GM21737 (cell line): ENCODE measurements around the gene STPG4.
"Not testable (repeated sequence)": the region's sequence is repeated elsewhere in the genome, so short reads cannot be mapped to it uniquely, and the experiment has no call there.

Source experiments
- ATAC-seq: cut with Tn5 transposase; IDR thresholded peaks from one replicate; pipeline ENCODE4 v1.9.1; 2021; ENCODE audit warnings: mild to moderate bottlenecking, moderate library complexity; ENCODE audit not compliant: unreplicated experiment

Gene STPG4

DNA sequence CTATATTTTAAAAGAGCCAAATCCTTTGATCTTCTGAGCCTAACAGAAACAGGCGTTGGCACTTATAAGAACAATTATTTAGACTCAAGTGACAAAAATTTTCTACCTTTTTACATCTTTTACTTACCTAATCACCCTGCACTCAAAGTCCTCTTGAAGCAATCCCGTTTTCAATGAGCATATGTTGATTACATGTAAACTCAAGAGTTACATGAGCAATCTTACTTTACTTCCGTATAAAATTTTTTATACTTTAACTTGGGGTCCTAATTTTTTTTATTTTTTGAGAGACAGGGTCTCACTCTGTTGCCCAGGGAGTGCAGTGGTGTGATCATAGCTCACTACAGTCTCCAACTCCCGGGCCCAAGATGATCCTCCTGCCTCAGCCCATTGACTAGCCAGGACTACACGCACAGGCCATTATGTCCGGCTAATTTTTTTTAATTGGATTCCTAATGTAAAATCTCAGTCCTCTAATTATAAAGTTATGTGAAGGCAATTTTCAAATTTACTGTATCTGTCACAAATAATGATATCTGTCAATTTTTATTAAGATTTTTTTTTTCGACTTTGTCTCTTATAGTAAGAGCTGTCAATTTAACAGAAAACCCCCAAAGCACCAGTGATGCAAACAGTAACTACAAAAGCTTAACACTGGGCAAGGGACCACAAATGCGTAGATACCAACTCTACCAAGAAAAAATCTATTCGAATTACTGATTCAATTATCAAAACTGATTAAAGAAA, 19.1 kb upstream of the STPG4 start:
- no peak for ATAC-seq

DNA sequence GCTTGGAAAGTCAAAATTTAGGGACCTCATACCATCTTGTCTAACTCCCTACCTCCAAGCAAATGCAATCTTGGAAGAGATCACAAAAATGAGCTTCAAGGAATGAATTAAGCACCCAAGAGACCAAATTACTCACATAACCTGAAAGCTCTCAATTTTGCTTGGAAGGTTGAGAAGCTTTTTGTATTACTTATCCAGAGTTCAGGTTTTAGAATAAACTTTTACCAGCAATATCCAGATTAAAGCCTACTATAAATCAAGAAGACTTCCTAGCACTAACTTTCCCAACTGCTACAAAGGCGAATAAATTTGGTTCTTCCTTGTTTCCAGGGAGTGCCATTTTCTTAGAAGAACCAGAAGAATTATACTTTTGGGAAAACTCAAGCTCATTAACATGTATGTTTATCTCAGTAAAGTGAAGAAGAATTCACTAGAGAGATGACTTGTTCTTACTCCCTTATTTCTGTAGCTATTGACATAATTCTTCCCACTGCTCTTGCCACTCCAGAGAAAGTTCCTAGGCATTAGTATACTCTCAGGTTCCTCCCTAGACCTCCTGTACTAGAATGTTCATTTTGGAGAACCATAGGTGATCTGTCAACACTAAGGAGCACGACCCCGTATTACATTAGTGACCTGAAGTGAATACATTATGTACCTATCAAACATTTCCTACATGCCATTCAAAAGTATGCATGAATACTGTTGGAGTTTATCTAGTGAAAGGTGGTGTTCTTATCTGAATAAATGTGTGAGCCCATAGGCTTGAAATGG, 18.0 kb upstream of the STPG4 start:
- ATAC-seq = no peak

DNA sequence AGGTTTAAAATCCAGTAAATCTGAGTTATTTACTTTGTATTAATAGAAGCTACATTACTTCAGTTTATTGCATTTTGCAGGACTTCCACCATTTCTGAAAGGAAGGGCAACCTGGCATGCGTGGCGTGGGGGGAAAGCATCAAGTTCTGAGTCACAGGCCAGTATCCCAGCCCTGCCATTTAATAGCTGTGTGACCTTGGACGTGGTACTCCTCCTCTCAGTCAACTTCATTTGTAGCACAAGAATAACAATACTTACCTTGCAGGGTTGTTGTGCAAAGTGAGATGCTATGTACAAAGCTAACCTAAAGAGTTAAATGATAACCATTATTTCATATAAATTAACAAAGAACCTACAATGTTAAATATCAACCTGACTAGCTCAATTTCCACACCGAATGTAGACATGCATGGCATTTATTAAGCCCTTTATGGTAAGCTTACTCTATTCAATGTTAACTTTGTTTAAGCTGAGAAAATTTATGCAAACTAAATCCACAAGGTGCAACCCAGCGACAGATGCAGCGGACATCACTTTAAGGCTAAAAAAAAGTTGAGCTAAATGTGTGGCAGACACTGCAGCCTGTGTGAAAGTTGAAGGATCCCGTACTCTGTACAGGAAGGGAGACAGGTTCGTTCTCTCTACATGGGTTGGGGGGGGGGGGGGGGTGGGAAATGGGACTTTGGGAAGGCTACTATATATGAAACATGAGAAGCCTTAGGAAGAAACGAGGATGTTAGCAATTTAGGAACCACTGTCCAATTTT, 17.2 kb upstream of the STPG4 start:
- no peak for ATAC-seq

DNA sequence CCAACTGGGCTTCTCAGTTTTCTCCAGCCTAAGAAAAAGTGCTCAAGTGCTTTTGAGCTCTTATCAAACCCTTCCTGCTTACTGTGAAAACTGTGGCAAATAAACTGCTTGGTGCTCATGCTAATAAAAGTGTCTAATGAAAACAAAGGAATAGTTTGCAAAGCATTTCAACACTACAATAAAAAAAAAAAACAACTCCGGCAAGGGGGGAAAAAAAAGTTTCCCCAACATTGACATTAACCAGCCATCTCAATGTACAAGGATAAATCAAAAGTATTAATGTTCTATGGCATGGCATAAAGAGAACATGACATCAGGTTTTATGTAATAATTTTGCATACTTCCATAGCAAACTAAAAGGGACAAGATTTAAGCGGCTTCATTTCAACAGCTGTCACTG, 14.7 kb upstream of the STPG4 start:
- no peak for ATAC-seq

DNA sequence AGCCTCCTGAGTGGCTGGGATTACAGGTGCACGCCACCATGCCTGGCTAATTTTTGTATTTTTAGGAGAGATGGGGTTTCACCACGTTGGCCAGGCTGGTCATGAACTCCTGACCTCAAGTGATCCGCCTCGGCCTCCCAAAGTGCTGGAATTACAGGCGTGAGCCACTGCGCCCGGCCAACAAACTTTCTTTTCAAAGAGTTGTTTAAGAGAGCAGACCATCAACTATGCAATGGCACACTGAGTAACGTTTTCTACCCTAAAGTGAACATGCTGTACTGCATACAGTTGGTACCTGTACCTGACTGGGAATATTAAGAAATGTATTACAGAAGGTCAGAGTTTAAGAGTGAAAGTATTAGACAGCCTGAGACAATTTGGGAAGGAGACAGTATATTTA, 13.8 kb upstream of the STPG4 start:
- ATAC-seq = not testable (repeated sequence)

DNA sequence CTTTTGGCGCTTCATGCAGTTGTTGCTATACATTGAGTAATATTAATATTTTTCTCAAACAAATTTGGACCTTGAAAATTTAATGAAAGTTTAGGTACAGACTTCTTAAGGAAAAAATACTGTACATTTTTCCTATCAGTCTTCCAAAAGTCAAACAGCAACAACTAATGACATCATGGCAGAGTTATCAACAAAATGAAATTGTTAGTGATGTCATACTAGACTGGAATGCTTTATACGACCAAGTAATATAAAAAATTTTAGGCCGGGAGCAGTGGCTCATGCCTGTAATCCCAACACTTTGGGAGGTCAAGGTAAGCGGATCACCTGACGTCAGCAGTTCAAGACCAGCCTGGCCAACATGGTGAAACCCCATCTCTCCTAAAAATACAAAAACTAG, 12.0 kb upstream of the STPG4 start:
- ATAC-seq = no peak

DNA sequence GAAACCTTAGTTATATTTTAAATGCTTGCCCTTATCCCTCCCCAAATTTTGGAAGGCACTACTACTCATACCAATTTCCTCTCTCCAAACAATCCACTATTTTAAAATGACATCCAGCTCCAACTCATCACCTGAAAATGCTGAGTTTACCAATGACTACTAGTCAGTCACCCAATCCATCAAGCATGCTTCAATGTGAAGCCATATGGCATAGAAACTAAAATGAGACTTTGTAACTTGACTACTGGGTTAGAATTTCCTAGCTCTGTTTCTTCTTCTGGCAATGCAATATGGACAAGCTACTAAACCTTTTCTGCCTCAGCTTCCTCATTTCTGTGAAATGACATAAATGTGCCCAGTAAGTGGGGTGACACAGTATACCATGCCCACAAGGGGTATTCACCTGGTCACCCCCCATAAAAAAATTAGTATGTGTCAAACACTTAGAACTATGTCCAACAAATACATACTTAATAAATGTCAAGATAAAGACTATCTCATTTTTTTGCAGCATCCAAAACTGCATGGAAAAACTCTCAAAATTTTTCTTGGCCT, 10.0 kb upstream of the STPG4 start:
- ATAC-seq = no peak

DNA sequence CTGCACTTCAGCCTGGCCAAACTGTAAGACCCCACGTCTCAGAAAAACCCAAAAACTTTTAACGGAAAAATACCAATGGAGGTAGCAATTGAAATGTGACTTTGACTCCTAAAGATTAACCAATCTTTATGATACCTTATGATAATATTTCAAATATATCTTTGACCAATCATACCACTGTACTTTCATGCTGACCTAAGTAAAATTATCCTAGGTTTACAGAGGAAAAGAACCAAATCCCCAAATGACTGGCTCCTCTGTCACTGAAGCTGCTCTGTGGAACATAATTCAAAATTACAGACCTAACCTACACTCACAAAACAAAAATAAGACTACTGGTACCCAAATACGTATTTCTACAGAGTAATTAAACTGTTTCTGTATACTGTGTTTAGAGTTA, 7.7 kb upstream of the STPG4 start:
- ATAC-seq = no peak

DNA sequence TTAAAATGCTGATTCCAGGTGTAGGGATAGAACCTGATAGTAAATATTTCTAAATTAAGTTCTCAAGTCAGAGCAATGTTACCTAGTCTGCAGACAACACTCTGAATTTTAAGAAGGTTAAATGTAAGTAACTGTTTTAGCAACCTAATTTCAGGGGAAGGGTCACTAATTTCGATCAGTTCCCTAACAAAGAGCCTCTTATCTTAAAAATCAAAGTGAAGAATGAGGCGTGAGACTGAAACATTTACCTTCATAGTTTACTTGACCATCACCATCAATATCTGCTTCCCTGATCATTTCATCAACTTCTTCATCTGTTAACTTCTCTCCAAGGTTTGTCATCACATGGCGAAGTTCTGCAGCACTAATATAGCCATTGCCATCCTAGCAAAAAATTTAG, 6.4 kb upstream of the STPG4 start:
- ATAC-seq = no peak

DNA sequence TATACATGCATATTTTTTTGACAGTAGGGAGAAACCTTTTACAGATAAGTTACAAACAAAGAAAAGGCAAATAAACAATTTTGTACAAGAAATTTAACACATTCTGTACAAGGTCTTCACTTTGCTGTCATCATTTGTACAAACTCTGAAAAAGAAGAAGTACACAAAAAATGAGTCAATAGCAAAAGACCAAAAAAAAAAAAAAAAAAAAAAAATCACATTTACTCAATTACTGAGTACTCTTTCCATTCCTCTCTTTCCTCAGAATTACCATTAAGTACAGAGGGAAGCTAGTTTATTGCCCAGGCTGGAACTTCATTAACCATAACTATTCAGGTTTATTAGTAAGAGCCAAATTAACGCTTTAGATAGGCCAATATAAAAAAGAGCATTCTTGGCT, 5.6 kb upstream of the STPG4 start:
- no peak for ATAC-seq

DNA sequence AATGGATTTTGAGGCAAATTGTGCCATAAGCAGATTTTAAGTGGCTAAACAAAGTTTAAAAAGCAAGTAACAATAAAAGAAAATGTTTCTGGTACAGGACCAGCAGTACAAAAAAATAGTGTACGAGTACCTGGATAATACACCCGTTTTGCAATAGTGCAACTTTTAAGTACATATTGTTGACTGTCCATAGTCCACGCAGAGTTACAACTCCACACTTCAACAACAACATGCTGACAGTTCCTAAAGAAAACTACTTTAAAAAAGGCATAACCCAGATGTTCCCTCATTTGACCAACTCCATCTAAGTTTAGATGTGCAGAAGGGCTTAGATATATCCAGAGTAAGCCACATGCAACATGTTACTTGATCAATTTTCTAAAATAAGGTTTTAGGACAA, 5.1 kb upstream of the STPG4 start:
- ATAC-seq = no peak

DNA sequence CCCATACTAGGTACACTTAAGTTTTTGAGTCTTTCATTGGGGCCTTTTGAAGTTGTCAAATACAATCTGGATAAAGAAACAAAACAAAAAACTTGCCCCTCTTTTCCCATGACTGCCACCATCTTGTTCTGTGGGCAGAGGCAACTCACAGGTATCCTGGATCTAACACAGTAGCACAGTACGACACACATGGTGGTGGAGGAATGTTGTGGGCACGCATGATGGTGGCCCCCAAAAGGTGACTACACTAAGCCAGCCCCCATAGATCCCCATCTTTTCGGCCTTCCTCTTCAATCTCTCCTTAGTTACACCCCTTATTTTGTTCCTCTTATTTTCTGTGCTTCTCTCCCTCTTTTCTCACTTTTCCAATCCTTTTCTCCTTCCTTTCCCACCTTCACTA, 4.5 kb upstream of the STPG4 start:
- no peak for ATAC-seq

DNA sequence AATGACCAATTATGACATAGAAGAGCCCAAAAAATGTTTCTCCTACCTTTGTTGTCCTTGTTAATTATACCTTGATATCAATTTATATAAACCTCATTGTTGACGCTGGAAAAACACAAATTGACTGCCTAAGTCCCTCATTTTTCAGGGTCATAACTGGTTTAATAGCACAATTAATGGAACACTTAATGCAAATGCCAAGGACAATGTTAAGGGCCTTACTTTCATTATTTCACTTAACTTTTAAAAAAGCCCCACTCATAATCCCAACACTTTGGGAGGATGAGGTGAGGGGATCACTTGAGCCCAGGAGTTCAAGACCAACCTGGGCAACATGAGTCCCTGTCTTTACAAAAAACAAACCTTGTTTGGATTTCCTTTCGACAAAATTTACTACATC, 3.5 kb upstream of the STPG4 start:
- no peak for ATAC-seq

DNA sequence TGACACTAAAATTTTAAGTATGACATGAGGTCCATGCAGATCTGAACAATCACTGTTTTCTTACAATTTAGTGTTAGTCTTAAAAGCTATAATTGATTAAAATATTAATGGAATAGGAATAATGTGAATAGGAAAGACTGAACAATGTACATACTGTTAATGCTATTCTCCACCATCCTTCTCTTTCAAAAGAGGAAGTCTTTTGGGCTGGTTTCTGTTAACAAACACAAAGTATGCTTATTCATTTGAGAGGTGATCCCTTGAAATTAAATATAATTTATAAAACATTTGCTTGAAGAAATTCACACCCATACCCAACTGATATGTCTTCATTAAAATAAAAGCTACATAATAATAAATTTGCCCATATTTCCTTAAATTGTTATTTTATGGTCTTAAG, 2.3 kb downstream of the STPG4 start:
- ATAC-seq = no peak

DNA sequence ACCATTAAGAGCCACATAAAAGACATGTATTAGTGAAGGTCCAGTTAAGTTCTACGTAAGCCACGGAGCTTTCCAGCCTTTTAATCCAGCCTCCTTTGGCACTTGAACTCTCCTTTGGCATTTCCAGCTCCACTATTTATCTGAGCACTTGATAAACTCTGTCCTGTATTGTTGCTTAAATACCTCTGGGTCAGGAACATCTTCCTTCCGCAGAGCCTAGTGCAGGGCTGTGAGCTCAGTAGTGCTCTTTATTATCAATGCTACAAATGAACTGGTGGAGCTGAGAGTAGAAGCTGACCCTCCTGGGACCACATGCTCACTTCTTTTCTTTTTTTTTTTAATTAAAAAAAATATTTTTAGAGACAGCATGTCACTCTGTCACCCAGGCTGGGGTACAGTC, 4.9 kb downstream of the STPG4 start:
- ATAC-seq = no peak

DNA sequence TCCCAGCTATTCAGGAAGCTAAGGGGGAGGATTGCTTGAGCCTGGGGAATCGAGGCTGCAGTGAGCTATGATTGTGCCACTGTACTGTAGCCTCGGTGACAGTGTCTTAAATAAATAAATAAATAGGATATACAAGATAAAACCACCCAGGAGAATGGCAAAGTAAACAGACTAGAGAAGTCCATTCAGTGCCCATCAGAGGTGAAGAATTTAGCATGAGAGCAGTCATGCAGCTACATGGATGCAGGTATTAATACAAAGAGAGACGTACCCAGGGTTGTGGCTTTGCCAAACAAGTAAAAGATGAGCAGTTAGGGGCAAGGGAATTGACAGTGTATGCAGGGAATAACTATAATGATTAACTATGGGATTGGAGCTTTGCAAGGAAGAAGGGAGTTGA, 8.1 kb downstream of the STPG4 start:
- no peak for ATAC-seq

DNA sequence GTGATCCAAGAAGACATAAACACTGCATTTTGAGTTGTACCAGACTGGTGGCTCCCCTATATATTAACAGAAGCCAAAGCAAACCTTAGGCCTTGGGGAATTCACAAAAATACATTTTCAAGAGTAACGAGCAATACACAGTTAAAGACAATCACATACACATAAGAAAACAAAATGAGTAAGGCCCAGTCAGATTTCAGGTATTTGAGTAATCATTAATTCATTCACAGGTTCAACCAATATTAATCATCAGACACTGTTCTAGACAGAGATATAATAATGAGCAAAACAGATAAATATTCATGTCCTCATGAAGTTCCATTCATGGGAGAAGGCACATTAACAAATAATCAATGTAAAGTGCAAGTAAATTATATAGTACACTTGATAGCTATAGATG, 9.6 kb downstream of the STPG4 start:
- no peak for ATAC-seq

DNA sequence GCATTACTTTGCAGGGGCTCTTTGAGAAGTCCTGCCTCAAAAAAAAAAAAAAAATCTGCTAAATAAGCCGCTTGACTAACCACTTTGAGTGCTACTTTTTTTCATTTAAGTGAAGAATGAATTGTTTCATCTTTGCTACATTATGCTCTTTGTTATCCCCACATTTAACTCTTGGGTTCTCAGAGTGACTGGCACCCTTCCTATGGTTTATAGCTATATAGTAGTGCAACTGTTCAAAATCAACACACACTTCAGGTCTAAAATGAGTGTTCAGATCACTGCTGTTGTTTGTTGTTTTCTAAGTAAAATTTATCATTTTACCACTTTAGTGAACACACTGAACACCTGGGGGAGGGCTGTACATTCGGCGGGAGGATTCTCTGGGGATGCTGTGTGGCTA, 13.6 kb downstream of the STPG4 start:
- ATAC-seq = no peak

DNA sequence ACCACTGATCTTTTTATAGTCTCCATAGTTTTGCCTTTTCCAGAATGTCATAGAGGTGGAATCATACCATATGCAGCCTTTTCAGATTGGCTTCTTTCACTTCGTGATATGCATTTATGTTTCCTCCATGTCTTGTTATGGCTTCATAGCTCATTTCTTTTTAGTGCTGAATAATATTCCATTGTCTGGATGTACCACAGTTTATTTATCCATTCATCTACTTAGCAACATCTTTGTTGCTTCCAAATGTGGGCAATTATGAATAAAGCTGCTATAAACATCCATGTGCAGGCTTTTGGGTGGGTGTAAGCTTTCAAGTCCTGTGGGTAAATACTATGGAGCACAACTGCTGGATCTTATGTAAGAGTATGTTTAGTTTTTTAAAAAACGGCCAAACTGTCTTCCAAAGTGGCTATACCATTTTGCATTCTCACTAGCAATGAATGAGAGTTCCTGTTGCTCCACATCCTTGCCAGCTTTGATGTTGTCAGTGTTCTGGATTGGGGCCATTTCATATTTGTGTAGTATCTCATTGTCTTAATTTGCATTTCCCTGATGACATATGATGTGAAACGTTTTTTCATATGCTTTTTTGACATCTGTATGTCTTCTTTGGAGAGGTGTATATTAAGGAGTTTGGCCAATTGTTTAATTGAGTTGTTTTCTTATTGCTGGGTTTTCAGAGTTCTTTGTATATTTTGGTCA, 20.6 kb downstream of the STPG4 start:
- no peak for ATAC-seq

DNA sequence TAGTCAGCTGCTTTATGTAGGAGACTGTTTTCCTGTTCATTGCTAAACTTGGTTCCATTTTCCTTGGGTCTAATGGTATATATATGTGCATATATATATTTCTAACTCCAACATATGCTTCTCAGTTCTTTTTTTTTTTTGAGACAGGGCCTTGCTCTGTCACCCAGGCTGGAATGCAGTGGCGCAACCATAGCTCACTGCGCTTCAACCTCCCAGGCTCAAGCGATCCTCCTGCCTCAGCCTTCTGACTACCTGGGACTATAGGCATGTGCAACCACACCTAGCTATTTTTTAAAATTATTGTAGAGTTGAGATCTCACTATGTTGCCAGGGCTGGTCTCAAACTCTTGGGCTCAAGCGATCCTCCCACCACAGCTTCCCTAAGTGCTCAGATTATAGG, 22.1 kb downstream of the STPG4 start:
- ATAC-seq = no peak

DNA sequence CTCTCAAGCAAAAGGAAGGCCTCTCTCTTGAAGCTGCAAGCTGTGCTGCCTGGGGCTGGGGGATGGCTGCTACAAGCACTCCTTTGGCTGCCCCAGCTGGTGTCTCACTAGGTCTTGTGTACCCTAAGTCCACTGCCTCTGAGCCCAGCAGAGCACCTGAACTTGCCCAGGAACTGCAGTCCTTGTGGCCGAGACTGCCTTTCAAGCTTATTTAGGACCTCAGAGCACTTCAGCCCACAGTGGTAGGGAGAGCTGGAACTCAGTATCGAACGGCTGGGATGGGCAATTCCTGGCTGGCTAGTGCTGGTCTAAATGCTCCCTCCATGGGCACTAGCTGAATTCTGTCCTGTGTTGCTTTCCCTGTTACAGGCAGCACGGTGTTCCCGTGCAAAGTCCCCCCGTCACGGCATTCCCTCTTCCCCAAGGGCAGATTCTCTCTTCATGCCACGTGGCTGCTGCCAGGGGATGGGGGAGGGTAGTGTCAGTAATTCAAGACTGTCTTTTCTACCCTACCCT, 25.9 kb downstream of the STPG4 start:
- ATAC-seq = no peak
